Cerebellar nuclear complex (tissue), 1 donor: ENCODE data around the gene SAMD4A.
"Not testable (repeated sequence)": the region's sequence is repeated elsewhere in the genome, so short reads cannot be mapped to it uniquely, and the experiment has no call there.

Source experiments
- DNase-seq, 2 experiments: peaks; one replicate each; lab custom pipeline; 2025; lab: John Stamatoyannopoulos, UW

Gene SAMD4A

GRCh38 chr14:54784060-54784459 lies 217.1 kb downstream of the SAMD4A start:
- no peak for DNase-seq

- DNase-seq = no peak
These were observed 217.7 kb downstream of the SAMD4A start for GRCh38 chr14:54784657-54785056.

GRCh38 chr14:54785136-54785777 lies 218.3 kb downstream of the SAMD4A start:
- DNase-seq = peak in 1 of 2 experiments; percentile 23

GRCh38 chr14:54785778-54786770 lies 219.1 kb downstream of the SAMD4A start:
- no peak for DNase-seq

- DNase-seq = peak; percentile 64 to 82
These were observed 219.9 kb downstream of the SAMD4A start for GRCh38 chr14:54786838-54787237.

- no peak for DNase-seq
These were observed 220.3 kb downstream of the SAMD4A start for GRCh38 chr14:54787261-54787660.

- DNase-seq = no peak
These were observed 221.8 kb downstream of the SAMD4A start for GRCh38 chr14:54788701-54789100.

GRCh38 chr14:54789166-54789565 lies 222.2 kb downstream of the SAMD4A start:
- DNase-seq = no peak

GRCh38 chr14:54789781-54790480 lies 223.0 kb downstream of the SAMD4A start:
- no peak for DNase-seq

- DNase-seq = no peak
These were observed 224.1 kb downstream of the SAMD4A start for GRCh38 chr14:54791001-54791400.

GRCh38 chr14:54792288-54792687 lies 225.4 kb downstream of the SAMD4A start:
- no peak for DNase-seq

- DNase-seq = no peak
These were observed 227.2 kb downstream of the SAMD4A start for GRCh38 chr14:54794159-54794558.

- no peak for DNase-seq
These were observed 227.9 kb downstream of the SAMD4A start for GRCh38 chr14:54794796-54795195.

- DNase-seq = no peak
These were observed 230.0 kb downstream of the SAMD4A start for GRCh38 chr14:54796961-54797360.

- no peak for DNase-seq
These were observed 230.6 kb downstream of the SAMD4A start for GRCh38 chr14:54797556-54797955.

- DNase-seq = no peak
These were observed 231.1 kb downstream of the SAMD4A start for GRCh38 chr14:54797986-54798385.

GRCh38 chr14:54798465-54799124 lies 231.7 kb downstream of the SAMD4A start:
- DNase-seq = no peak

- DNase-seq = not testable (repeated sequence)
These were observed 234.6 kb downstream of the SAMD4A start for GRCh38 chr14:54801482-54801881.

GRCh38 chr14:54803396-54803795 lies 236.5 kb downstream of the SAMD4A start:
- no peak for DNase-seq

- no peak for DNase-seq
These were observed 237.1 kb downstream of the SAMD4A start for GRCh38 chr14:54803926-54804537.

- no peak for DNase-seq
These were observed 237.7 kb downstream of the SAMD4A start for GRCh38 chr14:54804538-54805041.
